GM18505 (cell line): ENCODE results near the gene RAB7B.

ENCODE experiments used
- ATAC-seq: cut with Tn5 transposase; IDR thresholded peaks from one replicate; pipeline ENCODE4 v1.9.1; 2021; ENCODE audit not compliant: unreplicated experiment
- POLR2A ChIP-seq: IDR thresholded peaks from 4 replicates; pipeline ENCODE4 v1.6.1; 2011; ENCODE audit warnings: borderline replicate concordance; ENCODE audit not compliant: insufficient read depth, insufficient read length; ENCODE audit errors: extremely low read depth

The RAB7B gene

GRCh38 chr1:205971082-205971481 is 32.1 kb downstream of the RAB7B start:
- TF ChIP-seq POLR2A = no peak
- ATAC-seq = no peak

GRCh38 chr1:205970486-205970885 is 32.7 kb downstream of the RAB7B start:
- ATAC-seq = no peak
- TF ChIP-seq POLR2A = no peak

GRCh38 chr1:205969229-205969628 is 34.0 kb downstream of the RAB7B start:
- ATAC-seq = no peak
- no peak for TF ChIP-seq POLR2A

GRCh38 chr1:205967554-205968335 is 35.5 kb downstream of the RAB7B start:
- no peak for ATAC-seq
- TF ChIP-seq POLR2A = no peak

GRCh38 chr1:205965036-205965884 is 37.9 kb downstream of the RAB7B start:
- ATAC-seq = no peak
- no peak for TF ChIP-seq POLR2A

- no peak for TF ChIP-seq POLR2A
- ATAC-seq = no peak
These were observed 39.6 kb downstream of the RAB7B start for GRCh38 chr1:205963352-205964155.

- no peak for ATAC-seq
- TF ChIP-seq POLR2A = no peak
These were observed 40.4 kb downstream of the RAB7B start for GRCh38 chr1:205962821-205963221.

- no peak for ATAC-seq
- TF ChIP-seq POLR2A = no peak
These were observed 41.0 kb downstream of the RAB7B start for GRCh38 chr1:205961991-205962820.

GRCh38 chr1:205961405-205961804 is 41.8 kb downstream of the RAB7B start:
- no peak for ATAC-seq
- no peak for TF ChIP-seq POLR2A

GRCh38 chr1:205959789-205960188 is 43.4 kb downstream of the RAB7B start:
- TF ChIP-seq POLR2A = no peak
- ATAC-seq = no peak

- TF ChIP-seq POLR2A = no peak
- no peak for ATAC-seq
These were observed 47.7 kb downstream of the RAB7B start for GRCh38 chr1:205955499-205955898.

GRCh38 chr1:205954819-205955404 is 48.3 kb downstream of the RAB7B start:
- TF ChIP-seq POLR2A = no peak
- ATAC-seq = no peak
